Endothelial cell (in vitro differentiated cells): Measurements from ENCODE around the gene TSPEAR. TPM values are rescaled to one million over a fixed set of nuclear protein-coding genes. Genes with fewer than 3 reads are reported as not detected.
A peak's percentile ranks its signal among the peaks of the same experiment; 100 is the strongest.

Experiments
- DNase-seq: peaks from one replicate; pipeline ENCODE4 v3.0.0; 2021; ENCODE audit warnings: low spot score
- H3K27ac Mint-ChIP-seq: one replicate; pipeline ENCODE4 v1.8.0; 2021; ENCODE audit warnings: mixed read lengths, inconsistent platforms; ENCODE audit not compliant: unreplicated experiment
- H3K27me3 Mint-ChIP-seq: one replicate; pipeline ENCODE4 v1.8.0; 2021; ENCODE audit warnings: mild to moderate bottlenecking, moderate library complexity, mixed read lengths, inconsistent platforms; ENCODE audit not compliant: unreplicated experiment
- H3K36me3 Mint-ChIP-seq: one replicate; pipeline ENCODE4 v1.8.0; 2021; ENCODE audit warnings: mild to moderate bottlenecking, low read depth, mixed read lengths, inconsistent platforms; ENCODE audit not compliant: unreplicated experiment
- H3K4me1 Mint-ChIP-seq: one replicate; pipeline ENCODE4 v1.8.0; 2021; ENCODE audit warnings: mild to moderate bottlenecking, mixed read lengths, inconsistent platforms; ENCODE audit not compliant: unreplicated experiment
- H3K4me3 Mint-ChIP-seq: one replicate; pipeline ENCODE4 v1.8.0; 2021; ENCODE audit warnings: mild to moderate bottlenecking, mixed read lengths, inconsistent platforms; ENCODE audit not compliant: unreplicated experiment
- H3K9me3 Mint-ChIP-seq: one replicate; pipeline ENCODE4 v1.8.0; 2021; ENCODE audit warnings: mixed read lengths, inconsistent platforms; ENCODE audit not compliant: unreplicated experiment
- CTCF ChIP-seq: fragments of 200-600 bp; sonication (generic); IDR thresholded peaks from one replicate; pipeline ENCODE4 v1.5.0; 2021; ENCODE audit warnings: antibody characterized with exemption; ENCODE audit not compliant: unreplicated experiment
- total RNA-seq: library from RNA; stranded (reverse); fragmentation: NEBNext Ultra II Directional; extraction: Animal tissue kit (Norgen Biotek cat#: 25700); gene quantifications from one replicate; pipeline ENCODE4 v1.2.1, GENCODE V29; 2021; ENCODE audit not compliant: unreplicated experiment

TSPEAR gene
- total RNA-seq, 1 donor from 2014 or later = not detected

DNA sequence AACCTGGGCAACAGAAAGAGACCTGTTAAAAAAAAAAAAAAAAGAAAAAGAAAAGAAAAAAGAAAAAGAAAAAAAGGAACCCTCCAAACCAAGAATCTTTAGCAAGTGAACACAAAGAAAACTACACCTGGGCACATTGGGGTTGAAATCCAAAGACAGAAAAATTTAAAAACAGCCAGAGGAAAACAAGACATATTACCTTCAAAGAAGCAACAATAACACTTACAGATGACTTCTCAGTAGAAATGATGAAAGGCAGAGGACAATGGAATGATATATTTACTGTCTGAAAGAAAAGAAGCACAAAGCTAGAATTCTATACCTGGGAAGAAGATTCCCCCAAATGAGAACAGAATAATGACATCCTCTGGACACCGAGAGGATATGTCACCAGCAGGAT lies 168.7 kb downstream of the TSPEAR start:
- no peak for TF ChIP-seq CTCF
- DNase-seq = no peak
- Mint-ChIP-seq H3K9me3 (no peaks in the 10 kb centered on the region), H3K36me3 (peaks cover 13% of the 10 kb centered on the region), H3K27ac (no peak overlapping the region), H3K4me1 (peaks cover 7% of the 10 kb centered on the region), H3K4me3 (no peak overlapping the region), H3K27me3 (peaks cover 6% of the 10 kb centered on the region)

DNA sequence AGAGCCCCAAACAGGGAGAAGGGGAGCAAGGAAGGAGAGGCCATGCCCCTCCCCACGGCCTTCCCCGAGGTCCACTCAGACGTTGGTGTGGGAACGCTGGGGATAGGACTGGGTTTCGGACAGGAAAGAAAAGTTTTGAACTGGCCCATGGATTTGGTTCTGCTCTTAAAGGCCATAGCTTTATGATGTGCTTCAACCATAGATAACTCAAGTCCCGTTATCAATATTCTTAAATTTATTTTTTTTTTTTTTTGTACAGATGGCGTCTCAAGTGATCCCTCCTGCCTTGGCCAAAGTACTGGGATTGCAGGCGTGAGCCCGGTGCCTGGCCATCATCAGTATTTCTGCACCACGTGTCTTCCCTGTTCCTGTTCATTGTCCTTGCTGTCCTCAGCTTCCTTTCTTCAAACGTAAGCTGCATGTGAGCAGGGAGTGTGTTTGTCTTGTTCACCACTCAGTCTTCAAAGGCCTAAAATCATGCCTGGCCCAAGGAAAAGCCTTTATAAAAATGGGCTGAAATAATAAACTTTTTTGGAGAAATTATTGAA lies 170.6 kb downstream of the TSPEAR start:
- H3K27me3 Mint-ChIP-seq = peaks cover 6% of the 10 kb centered on the region
- no peak for TF ChIP-seq CTCF
- H3K4me1 Mint-ChIP-seq = no peaks in the 10 kb centered on the region
- no peaks in the 10 kb centered on the region for H3K9me3 Mint-ChIP-seq
- H3K27ac Mint-ChIP-seq = no peak overlapping the region
- no peak for DNase-seq
- peaks cover 4% of the 10 kb centered on the region for H3K36me3 Mint-ChIP-seq
- H3K4me3 Mint-ChIP-seq = peak overlapping the region; percentile 39

- H3K27me3 Mint-ChIP-seq = peaks cover 6% of the 10 kb centered on the region
- H3K27ac Mint-ChIP-seq = no peak within 1 kb of the TSS
- no peak for DNase-seq
- no peak for TF ChIP-seq CTCF
- H3K36me3 Mint-ChIP-seq = peaks cover 4% of the 10 kb centered on the region
- H3K4me3 Mint-ChIP-seq = peak within 1 kb of the TSS; percentile 39
- no peaks in the 10 kb centered on the region for H3K9me3 Mint-ChIP-seq
- H3K4me1 Mint-ChIP-seq = no peaks in the 10 kb centered on the region
Observed at GRCh38 chr21:44539991-44540666, 171.2 kb downstream of the TSPEAR start, which contains the start of gene KRTAP10-1. KRTAP10-1 (minus strand) TSS chr21:44540195; CDS start chr21:44540150, 45 bp downstream.

- Mint-ChIP-seq H3K4me3 (no peak overlapping the region), H3K27me3 (peaks cover 10% of the 10 kb centered on the region), H3K9me3 (no peaks in the 10 kb centered on the region), H3K36me3 (peaks cover 8% of the 10 kb centered on the region), H3K4me1 (no peaks in the 10 kb centered on the region), H3K27ac (no peak overlapping the region)
- DNase-seq = no peak
- no peak for TF ChIP-seq CTCF
Observed at GRCh38 chr21:44539046-44539445, 172.3 kb downstream of the TSPEAR start.
